Measurements from ENCODE around the gene DSEL. TPM values are rescaled to one million over a fixed set of nuclear protein-coding genes. Genes with fewer than 3 reads are reported as not detected.

Gene DSEL
- total RNA-seq, 1 experiment from 2014 or later, result 6.8 TPM

DNA sequence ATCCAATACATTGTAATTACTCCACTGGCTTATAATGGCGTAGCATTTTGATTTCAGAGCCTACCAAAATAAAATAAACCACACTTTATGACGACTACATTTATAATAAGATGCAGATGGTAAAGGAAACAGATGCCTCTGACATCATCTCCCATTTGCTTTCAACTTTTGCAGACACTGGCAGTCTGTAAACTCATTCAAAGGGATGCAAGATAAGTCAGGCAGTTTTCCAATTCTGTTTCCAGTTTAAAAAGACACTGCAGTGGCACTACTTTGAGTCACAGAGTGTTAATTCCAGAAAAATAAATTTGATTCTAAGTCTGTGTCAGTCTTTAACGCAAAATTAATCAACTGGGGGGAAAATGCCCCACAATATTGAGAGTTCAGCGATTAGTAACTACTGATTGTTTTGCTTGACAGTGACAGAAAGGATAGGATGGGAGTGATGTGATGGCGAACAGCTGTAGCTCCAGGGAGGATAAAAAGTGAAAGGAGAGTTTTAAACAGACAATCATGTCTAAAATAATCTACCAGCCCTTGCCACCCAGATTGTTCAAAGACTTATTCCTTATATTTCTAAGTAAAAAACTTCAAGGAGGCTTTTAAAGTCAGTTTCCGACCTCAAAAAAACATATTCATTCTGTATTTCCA, 6.7 kb downstream of the DSEL start:
- BruUV-seq (replicated peaks), result no TSS peak
- CTCF ChIA-PET, result no interaction called here
- Histone ChIP-seq H3K4me3 (ENCODE audit: low read depth in 2 of 2, low read length in 2 of 2) (no peak overlapping the region), H3K27me3 (ENCODE audit: control insufficient read depth, insufficient read depth, low read length) (no peaks in the 10 kb centered on the region), H3K36me3 (ENCODE audit: control insufficient read depth, insufficient read depth, low read length) (no peaks in the 10 kb centered on the region), H3K9me3 (ENCODE audit: control insufficient read depth, insufficient read depth, low read depth, low read length) (no peaks in the 10 kb centered on the region), H3K27ac (ENCODE audit: low read length) (no peak overlapping the region), H3K4me1 (ENCODE audit: control insufficient read depth, insufficient read depth, low read length) (peaks cover under 1% of the 10 kb centered on the region; the same call in 1 of the 2 replicates)
- DNase-seq (ENCODE audit: low read depth, low spot score) (no peak), ATAC-seq (no peak)
- intact Hi-C loops (cut with micrococcal nuclease; ENCODE audit: unreplicated experiment) (loop anchor here (10.0 kb wide), 1 partner anchor 1155 kb away; no protein-coding TSS in a partner anchor), in situ Hi-C loops (cut with HindIII; ENCODE audit: low pct_unique_long_range_greater_than_20kb, low sequenced_read_pairs) (no loop called here)
- TF ChIP-seq, protein P1, sequence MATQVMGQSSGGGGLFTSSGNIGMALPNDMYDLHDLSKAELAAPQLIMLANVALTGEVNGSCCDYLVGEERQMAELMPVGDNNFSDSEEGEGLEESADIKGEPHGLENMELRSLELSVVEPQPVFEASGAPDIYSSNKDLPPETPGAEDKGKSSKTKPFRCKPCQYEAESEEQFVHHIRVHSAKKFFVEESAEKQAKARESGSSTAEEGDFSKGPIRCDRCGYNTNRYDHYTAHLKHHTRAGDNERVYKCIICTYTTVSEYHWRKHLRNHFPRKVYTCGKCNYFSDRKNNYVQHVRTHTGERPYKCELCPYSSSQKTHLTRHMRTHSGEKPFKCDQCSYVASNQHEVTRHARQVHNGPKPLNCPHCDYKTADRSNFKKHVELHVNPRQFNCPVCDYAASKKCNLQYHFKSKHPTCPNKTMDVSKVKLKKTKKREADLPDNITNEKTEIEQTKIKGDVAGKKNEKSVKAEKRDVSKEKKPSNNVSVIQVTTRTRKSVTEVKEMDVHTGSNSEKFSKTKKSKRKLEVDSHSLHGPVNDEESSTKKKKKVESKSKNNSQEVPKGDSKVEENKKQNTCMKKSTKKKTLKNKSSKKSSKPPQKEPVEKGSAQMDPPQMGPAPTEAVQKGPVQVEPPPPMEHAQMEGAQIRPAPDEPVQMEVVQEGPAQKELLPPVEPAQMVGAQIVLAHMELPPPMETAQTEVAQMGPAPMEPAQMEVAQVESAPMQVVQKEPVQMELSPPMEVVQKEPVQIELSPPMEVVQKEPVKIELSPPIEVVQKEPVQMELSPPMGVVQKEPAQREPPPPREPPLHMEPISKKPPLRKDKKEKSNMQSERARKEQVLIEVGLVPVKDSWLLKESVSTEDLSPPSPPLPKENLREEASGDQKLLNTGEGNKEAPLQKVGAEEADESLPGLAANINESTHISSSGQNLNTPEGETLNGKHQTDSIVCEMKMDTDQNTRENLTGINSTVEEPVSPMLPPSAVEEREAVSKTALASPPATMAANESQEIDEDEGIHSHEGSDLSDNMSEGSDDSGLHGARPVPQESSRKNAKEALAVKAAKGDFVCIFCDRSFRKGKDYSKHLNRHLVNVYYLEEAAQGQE (IDR thresholded peaks at IDR 0.05; ENCODE audit: insufficient read depth in 1 of 2, low read depth in 2 of 2, low read length in 1 of 2), result no peak
- TF ChIP-seq TCF7L2 (IDR thresholded peaks at IDR 0.05; ENCODE audit: low read depth, low read length), result no peak
- no peak for TF ChIP-seq SIN3A (IDR thresholded peaks at IDR 0.05; ENCODE audit: borderline replicate concordance, insufficient read depth, low read depth, low read length)
- TF ChIP-seq, protein P2, sequence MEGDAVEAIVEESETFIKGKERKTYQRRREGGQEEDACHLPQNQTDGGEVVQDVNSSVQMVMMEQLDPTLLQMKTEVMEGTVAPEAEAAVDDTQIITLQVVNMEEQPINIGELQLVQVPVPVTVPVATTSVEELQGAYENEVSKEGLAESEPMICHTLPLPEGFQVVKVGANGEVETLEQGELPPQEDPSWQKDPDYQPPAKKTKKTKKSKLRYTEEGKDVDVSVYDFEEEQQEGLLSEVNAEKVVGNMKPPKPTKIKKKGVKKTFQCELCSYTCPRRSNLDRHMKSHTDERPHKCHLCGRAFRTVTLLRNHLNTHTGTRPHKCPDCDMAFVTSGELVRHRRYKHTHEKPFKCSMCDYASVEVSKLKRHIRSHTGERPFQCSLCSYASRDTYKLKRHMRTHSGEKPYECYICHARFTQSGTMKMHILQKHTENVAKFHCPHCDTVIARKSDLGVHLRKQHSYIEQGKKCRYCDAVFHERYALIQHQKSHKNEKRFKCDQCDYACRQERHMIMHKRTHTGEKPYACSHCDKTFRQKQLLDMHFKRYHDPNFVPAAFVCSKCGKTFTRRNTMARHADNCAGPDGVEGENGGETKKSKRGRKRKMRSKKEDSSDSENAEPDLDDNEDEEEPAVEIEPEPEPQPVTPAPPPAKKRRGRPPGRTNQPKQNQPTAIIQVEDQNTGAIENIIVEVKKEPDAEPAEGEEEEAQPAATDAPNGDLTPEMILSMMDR (IDR thresholded peaks at IDR 0.05), result no peak
- TF ChIP-seq POLR2AphosphoS5 (IDR thresholded peaks at IDR 0.05; ENCODE audit: low read depth, low read length), result no peak
- POLR2A ChIA-PET, result no interaction called here

DNA sequence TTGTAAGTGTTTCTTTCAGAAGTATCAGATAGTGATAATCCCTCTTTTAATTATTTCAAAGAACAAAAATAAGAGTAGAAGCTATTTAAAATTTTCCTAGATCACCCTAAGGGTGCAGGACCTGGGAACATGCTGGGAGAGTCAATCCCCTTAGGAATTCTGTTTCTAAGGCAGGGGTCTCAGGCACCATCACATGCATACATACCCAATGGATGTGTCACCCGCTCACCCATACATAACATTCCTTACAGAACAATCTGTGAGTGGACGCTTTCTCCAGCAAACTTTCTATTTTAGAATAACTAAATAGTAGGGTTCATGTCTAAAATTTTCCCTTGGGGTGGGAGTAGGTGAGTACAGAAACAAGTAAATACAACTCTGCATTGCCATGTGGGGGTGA, 8.4 kb downstream of the DSEL start:
- CTCF ChIA-PET, result interaction anchor here (0.6 kb wide), 1 partner anchor 27 kb away, joined by 4 read pairs; no protein-coding TSS in a partner anchor
- intact Hi-C loops (cut with micrococcal nuclease; ENCODE audit: unreplicated experiment), result no loop called here
- in situ Hi-C loops (cut with HindIII; ENCODE audit: low pct_unique_long_range_greater_than_20kb, low sequenced_read_pairs), result no loop called here
- no peak for ATAC-seq
- Histone ChIP-seq H3K4me1 (ENCODE audit: control insufficient read depth, insufficient read depth, low read length) (no peaks in the 10 kb centered on the region), H3K27ac (ENCODE audit: low read length) (no peak overlapping the region), H3K36me3 (ENCODE audit: control insufficient read depth, insufficient read depth, low read length) (no peaks in the 10 kb centered on the region), H3K4me3 (ENCODE audit: low read depth in 2 of 2, low read length in 2 of 2) (no peak overlapping the region), H3K27me3 (ENCODE audit: control insufficient read depth, insufficient read depth, low read length) (no peaks in the 10 kb centered on the region), H3K9me3 (ENCODE audit: control insufficient read depth, insufficient read depth, low read depth, low read length) (no peaks in the 10 kb centered on the region)
- BruUV-seq (replicated peaks), result no TSS peak
- TF ChIP-seq POLR2AphosphoS5 (IDR thresholded peaks at IDR 0.05; ENCODE audit: low read depth, low read length), result no peak
- TF ChIP-seq, protein P1 (IDR thresholded peaks at IDR 0.05; ENCODE audit: insufficient read depth in 1 of 2, low read depth in 2 of 2, low read length in 1 of 2), result no peak
- no peak for TF ChIP-seq TCF7L2 (IDR thresholded peaks at IDR 0.05; ENCODE audit: low read depth, low read length)
- TF ChIP-seq SIN3A (IDR thresholded peaks at IDR 0.05; ENCODE audit: borderline replicate concordance, insufficient read depth, low read depth, low read length), result no peak
- TF ChIP-seq, protein P2 (IDR thresholded peaks at IDR 0.05), result no peak
- DNase-seq (ENCODE audit: low read depth, low spot score), result no peak
- POLR2A ChIA-PET, result no interaction called here

All from Panc1 (cell line).